Endothelial cell of umbilical vein (primary cell): Measurements from ENCODE around the gene COL4A2. TPM values are rescaled to one million over a fixed set of nuclear protein-coding genes. Genes with fewer than 3 reads are reported as not detected.

Source experiments
- BruUV-seq: library from RNA; stranded (reverse); fragments of 400-500 nt; replicated peaks from 2 replicates; lab custom pipeline; 2021; lab: Mats Ljungman, UMichigan
- CTCF ChIA-PET: fragments of 300-600, 350-600 bp; sonication (Branson Sonifier 250); formaldehyde crosslinking; loops from one replicate; lab custom pipeline; 2021; ENCODE audit warnings: antibody characterized with exemption, inconsistent platforms; lab: Charles Lee
- POLR2A ChIA-PET: fragments of 300-600, 350-600 bp; sonication (Branson Sonifier 250); formaldehyde crosslinking; loops from one replicate; lab custom pipeline; 2021; ENCODE audit warnings: antibody characterized with exemption, inconsistent platforms; lab: Charles Lee
- DNase-seq: peaks from one replicate; pipeline ENCODE4 v3.0.0-alpha.2; 2011; ENCODE audit warnings: low read depth, low spot score
- FAIRE-seq: peaks from 2 replicates; lab custom pipeline; 2011; peaks lifted over from hg19 to GRCh38; lab: Jason Lieb, UNC
- H2AFZ ChIP-seq: 2 replicates; pipeline ENCODE4 v1.6.0; 2012; ENCODE audit warnings: low read depth, low read length, control low read depth, inconsistent platforms
- H3K27ac ChIP-seq: 2 replicates; pipeline ENCODE4 v1.5.1; 2011; ENCODE audit warnings: low read depth, mild to moderate bottlenecking, control low read depth, low read length, moderate library complexity; ENCODE audit not compliant: insufficient read depth
- H3K27me3 ChIP-seq, 2 experiments: 2 replicates each; pipeline versions ENCODE4 v1.6.0 to v1.6.1; 2011; ENCODE audit warnings: low read length in 2 of 2, mixed read lengths in 1 of 2; ENCODE audit not compliant: control insufficient read depth in 2 of 2, insufficient read depth in 2 of 2
- H3K36me3 ChIP-seq, 2 experiments: 2 replicates in 1 of 2; 3 replicates in 1 of 2; pipeline ENCODE4 v1.5.1; 2011; ENCODE audit warnings: low read length in 2 of 2, mild to moderate bottlenecking in 1 of 2, moderate library complexity in 1 of 2; ENCODE audit not compliant: control insufficient read depth in 2 of 2, insufficient read depth in 2 of 2; ENCODE audit errors: extremely low read depth in 1 of 2
- H3K4me1 ChIP-seq: 3 replicates; pipeline ENCODE4 v1.5.1; 2011; ENCODE audit warnings: mild to moderate bottlenecking, low read length; ENCODE audit not compliant: control insufficient read depth, insufficient read depth; ENCODE audit errors: extremely low read depth
- H3K4me2 ChIP-seq: 2 replicates; pipeline ENCODE4 v1.6.1; 2011; ENCODE audit warnings: low read length, control low read depth, mixed read lengths; ENCODE audit not compliant: insufficient read depth
- H3K4me3 ChIP-seq, 3 experiments: fragments of 200-600 bp in 1 of 3; sonication (generic), shearing (Covaris generic) in 1 of 3; replicated peaks in 1 of 3; 2 replicates each; pipeline ENCODE4 v1.5.1; 2011 to 2016; ENCODE audit warnings: control low read depth in 3 of 3, low read length in 3 of 3, mild to moderate bottlenecking in 2 of 3, inconsistent platforms in 1 of 3, low read depth in 1 of 3, moderate library complexity in 1 of 3; ENCODE audit not compliant: insufficient read depth in 1 of 3
- H3K79me2 ChIP-seq: 2 replicates; pipeline ENCODE4 v1.6.0; 2012; ENCODE audit warnings: low read length, inconsistent platforms; ENCODE audit not compliant: control insufficient read depth, insufficient read depth
- H3K9ac ChIP-seq: replicated peaks from 2 replicates; pipeline ENCODE3; 2011; ENCODE audit warnings: low read length, control low read depth; ENCODE audit not compliant: insufficient read depth; ENCODE audit errors: extremely low read depth
- H3K9me1 ChIP-seq: replicated peaks from 3 replicates; pipeline ENCODE4 v1.6.0; 2011; ENCODE audit warnings: mild to moderate bottlenecking, low read length; ENCODE audit not compliant: control insufficient read depth, insufficient read depth; ENCODE audit errors: extremely low read depth
- H3K9me3 ChIP-seq: replicated peaks from 2 replicates; pipeline ENCODE4 v1.5.1; 2012; ENCODE audit warnings: low read length, inconsistent platforms; ENCODE audit not compliant: control insufficient read depth, insufficient read depth
- H4K20me1 ChIP-seq: replicated peaks from 2 replicates; pipeline ENCODE3; 2011; ENCODE audit warnings: mild to moderate bottlenecking, low read length; ENCODE audit not compliant: control insufficient read depth, insufficient read depth; ENCODE audit errors: extremely low read depth
- CTCF ChIP-seq, 2 donors: IDR thresholded peaks; 1 replicate in 1 of 2; 2 replicates in 1 of 2; pipeline ENCODE4 v1.5.1; 2011; ENCODE audit warnings: low read length in 2 of 2, mild to moderate bottlenecking in 2 of 2, moderate library complexity in 2 of 2, control low read depth in 1 of 2, inconsistent platforms in 1 of 2, low read depth in 1 of 2; ENCODE audit not compliant: insufficient read depth in 1 of 2; ENCODE audit errors: extremely low read depth in 1 of 2
- EZH2 ChIP-seq: IDR thresholded peaks from 2 replicates; pipeline ENCODE4 v1.6.1; 2012; ENCODE audit warnings: borderline replicate concordance, low read depth, mild to moderate bottlenecking, moderate library complexity, low read length, inconsistent platforms; ENCODE audit not compliant: severe bottlenecking
- FOS ChIP-seq: IDR thresholded peaks from 2 replicates; pipeline ENCODE4 v1.6.1; 2011; ENCODE audit warnings: mild to moderate bottlenecking, low read length, moderate library complexity, borderline replicate concordance; ENCODE audit not compliant: insufficient read depth
- GATA2 ChIP-seq: IDR thresholded peaks from 2 replicates; pipeline ENCODE4 v1.7.0; 2011; ENCODE audit warnings: low read depth, mild to moderate bottlenecking, moderate library complexity, mixed read lengths, low read length; ENCODE audit not compliant: insufficient read length, insufficient read depth
- JUN ChIP-seq: IDR thresholded peaks from 2 replicates; pipeline ENCODE4 v1.6.1; 2011; ENCODE audit warnings: borderline replicate concordance, low read depth; ENCODE audit not compliant: insufficient read length, insufficient read depth
- MAX ChIP-seq: IDR thresholded peaks from 2 replicates; pipeline ENCODE4 v1.6.1; 2011; ENCODE audit not compliant: insufficient read depth, insufficient read length
- MYC ChIP-seq: IDR thresholded peaks from one replicate; pipeline ENCODE4 v1.6.1; 2011; ENCODE audit warnings: mild to moderate bottlenecking, low read depth, low read length
- POLR2A ChIP-seq: IDR thresholded peaks from 2 replicates; pipeline ENCODE4 v1.6.1; 2012; ENCODE audit warnings: low read depth, mild to moderate bottlenecking, control low read depth, low read length
- POLR2AphosphoS5 ChIP-seq: IDR thresholded peaks from 2 replicates; pipeline ENCODE4 v1.6.1; 2012; ENCODE audit warnings: low read depth, mild to moderate bottlenecking, control low read depth, low read length, moderate library complexity; ENCODE audit not compliant: insufficient read depth
- dilution Hi-C: fragments of 300-500 bp; cut with MboI; formaldehyde crosslinking; loops from one replicate; pipeline ENCODE4 v1.15.0; 2019; ENCODE audit warnings: low sequenced_read_pairs; ENCODE audit not compliant: extremely low pct_ligation_motif_present
- intact Hi-C: fragments of 100-400 bp; cut with micrococcal nuclease; formaldehyde crosslinking; loops from one replicate; pipeline ENCODE4 v1.10.0; 2022
- polyA plus RNA-seq, 4 experiments: library from polyadenylated mRNA; depleted of rRNA in 3 of 4; stranded (reverse) in 3 of 4; unstranded in 1 of 4; fragments of >200 nt; gene quantifications; 2 replicates each; pipeline versions ENCODE4 v1.2.1 to v1.2.3, GENCODE V29; 2011 to 2012; ENCODE audit warnings: missing spikeins in 1 of 4
- total RNA-seq: library from RNA; stranded (reverse); gene quantifications from 2 replicates; pipeline ENCODE4 v1.2.3, GENCODE V29; 2021

The COL4A2 gene
- total and polyA plus RNA-seq, 2 donors (not counting 3 experiments of a cell fraction or from before 2014, with no cell fraction given): 792 to 940 TPM

GRCh38 chr13:110517505-110518225 lies 210.6 kb downstream of the COL4A2 start:
- ChIA-PET POLR2A (no interaction called here), CTCF (interaction anchor here (1.0 to 1.4 kb wide), 2 partner anchors 10 to 14 kb away, joined by 3 to 5 read pairs; no protein-coding TSS in a partner anchor)
- no peak overlapping the region for H3K27ac ChIP-seq
- no peaks in the 10 kb centered on the region for H3K9me1 ChIP-seq
- intact Hi-C loops (loop anchor here (1.0 kb wide), 1 partner anchor 42 kb away; no protein-coding TSS in a partner anchor), dilution Hi-C loops (no loop called here)
- H4K20me1 ChIP-seq: no peaks in the 10 kb centered on the region
- FAIRE-seq (no peak), DNase-seq (no peak)
- no TSS peak for BruUV-seq
- no peaks in the 10 kb centered on the region for H3K4me1 ChIP-seq
- H3K9me3 ChIP-seq: no peaks in the 10 kb centered on the region
- peaks cover 3 to 4% of the 10 kb centered on the region in 2 experiments for H3K36me3 ChIP-seq
- H2AFZ ChIP-seq: no peak overlapping the region
- no peak for TF ChIP-seq GATA2
- TF ChIP-seq POLR2A: no peak
- TF ChIP-seq CTCF (IDR thresholded peaks at IDR 0.05; ENCODE audit: extremely low read depth in 1 of 2, insufficient read depth in 1 of 2, low read depth in 1 of 2, low read length in 2 of 2): no peak
- TF ChIP-seq JUN: no peak
- no peak for TF ChIP-seq MAX
- no peak for TF ChIP-seq MYC
- TF ChIP-seq EZH2: no peak
- TF ChIP-seq POLR2AphosphoS5: no peak
- no peak for TF ChIP-seq FOS
- no peaks in the 10 kb centered on the region for H3K79me2 ChIP-seq
- H3K9ac ChIP-seq: no peak overlapping the region
- H3K27me3 ChIP-seq: no peaks in the 10 kb centered on the region
- H3K4me2 ChIP-seq: no peak overlapping the region
- no peak overlapping the region for H3K4me3 ChIP-seq
